IMR-90 (cell line): Measurements from ENCODE around the gene IGF1R. TPM values are rescaled to one million over a fixed set of nuclear protein-coding genes. Genes with fewer than 3 reads are reported as not detected.

Source experiments
- ATAC-seq: fragments of 200-7000 bp; cut with Tn5 transposase; 2 replicates; pipeline ENCODE4 v1.9.1; 2020; ENCODE audit warnings: low read depth, mild to moderate bottlenecking, moderate library complexity
- BruUV-seq: library from RNA; stranded (reverse); fragments of 400-500 nt; replicated peaks from 2 replicates; lab custom pipeline; 2021; lab: Mats Ljungman, UMichigan
- CTCF ChIA-PET: fragments of 300-600 bp; formaldehyde crosslinking; extraction: SDS; loops from one replicate; lab custom pipeline; 2021; ENCODE audit warnings: antibody characterized with exemption; lab: Yijun Ruan, JAX
- POLR2A ChIA-PET: fragments of 300-600 bp; sonication (Branson Sonifier 250); formaldehyde crosslinking; loops from one replicate; lab custom pipeline; 2022; ENCODE audit warnings: antibody characterized with exemption; ENCODE audit not compliant: unreplicated experiment; lab: Charles Lee
- DNase-seq: peaks from one replicate; pipeline ENCODE4 v3.0.0; 2013
- H2AFZ ChIP-seq: replicated peaks from 2 replicates; pipeline ENCODE3; 2013; ENCODE audit warnings: low read length, mild to moderate bottlenecking; ENCODE audit not compliant: poor library complexity
- H2AK5ac ChIP-seq: 2 replicates; pipeline ENCODE4 v1.6.1; 2013; ENCODE audit warnings: low read depth, low read length, inconsistent platforms
- H2AK9ac ChIP-seq: replicated peaks from 2 replicates; pipeline ENCODE3; 2013; ENCODE audit warnings: mild to moderate bottlenecking, low read depth, low read length, moderate library complexity; ENCODE audit not compliant: poor library complexity
- H2BK120ac ChIP-seq: 2 replicates; pipeline ENCODE4 v1.6.1; 2013; ENCODE audit warnings: low read depth, low read length, inconsistent platforms
- H2BK15ac ChIP-seq: 3 replicates; pipeline ENCODE4 v1.6.1; 2013; ENCODE audit warnings: low read depth, low read length, inconsistent platforms
- H2BK20ac ChIP-seq: 2 replicates; pipeline ENCODE4 v1.6.1; 2013; ENCODE audit warnings: low read depth, mild to moderate bottlenecking, inconsistent platforms, low read length, moderate library complexity
- H2BK5ac ChIP-seq: 2 replicates; pipeline ENCODE4 v1.6.1; 2013; ENCODE audit warnings: mild to moderate bottlenecking, low read depth, low read length, inconsistent platforms; ENCODE audit not compliant: poor library complexity, severe bottlenecking
- H3K14ac ChIP-seq: replicated peaks from 2 replicates; pipeline ENCODE4 v1.6.1; 2013; ENCODE audit warnings: low read depth, low read length, inconsistent platforms
- H3K18ac ChIP-seq: 2 replicates; pipeline ENCODE4 v1.6.1; 2013; ENCODE audit warnings: low read depth, low read length, control low read depth
- H3K23ac ChIP-seq: 2 replicates; pipeline ENCODE4 v1.6.1; 2013; ENCODE audit warnings: low read depth, low read length, inconsistent platforms
- H3K27ac ChIP-seq: 2 replicates; pipeline ENCODE4 v1.5.1; 2013; ENCODE audit warnings: mild to moderate bottlenecking, control low read depth, low read length; ENCODE audit not compliant: insufficient read depth
- H3K27me3 ChIP-seq: 2 replicates; pipeline ENCODE4 v1.6.1; 2013; ENCODE audit warnings: low read length; ENCODE audit not compliant: control insufficient read depth, insufficient read depth
- H3K36me3 ChIP-seq: 2 replicates; pipeline ENCODE4 v1.6.1; 2013; ENCODE audit warnings: low read length, mixed read lengths; ENCODE audit not compliant: control insufficient read depth, insufficient read depth
- H3K4ac ChIP-seq: 2 replicates; pipeline ENCODE4 v1.6.1; 2013; ENCODE audit warnings: low read depth, low read length, inconsistent platforms
- H3K4me1 ChIP-seq: 2 replicates; pipeline ENCODE4 v1.6.1; 2013; ENCODE audit warnings: low read length, mixed read lengths; ENCODE audit not compliant: control insufficient read depth, insufficient read depth
- H3K4me2 ChIP-seq: 2 replicates; pipeline ENCODE4 v1.6.1; 2013; ENCODE audit warnings: low read depth, mild to moderate bottlenecking, control low read depth, low read length, moderate library complexity
- H3K4me3 ChIP-seq: 2 replicates; pipeline ENCODE4 v1.5.1; 2013; ENCODE audit warnings: low read depth, mild to moderate bottlenecking, control low read depth, low read length, moderate library complexity; ENCODE audit not compliant: insufficient read depth
- H3K56ac ChIP-seq: 2 replicates; pipeline ENCODE4 v1.6.1; 2013; ENCODE audit warnings: low read length, inconsistent platforms; ENCODE audit not compliant: insufficient read depth; ENCODE audit errors: extremely low read depth
- H3K79me1 ChIP-seq, 2 experiments: 2 replicates each; pipeline ENCODE4 v1.6.1; 2013; ENCODE audit warnings: low read length in 2 of 2, inconsistent platforms in 1 of 2, low read depth in 1 of 2
- H3K9ac ChIP-seq: 2 replicates; pipeline ENCODE4 v1.6.1; 2013; ENCODE audit warnings: low read depth, low read length, control low read depth
- H3K9me1 ChIP-seq: 2 replicates; pipeline ENCODE4 v1.6.1; 2013; ENCODE audit warnings: low read length, inconsistent platforms; ENCODE audit not compliant: insufficient read depth
- H3K9me3 ChIP-seq: 2 replicates; pipeline ENCODE4 v1.6.1; 2013; ENCODE audit warnings: low read length; ENCODE audit not compliant: control insufficient read depth, insufficient read depth
- H4K20me1 ChIP-seq: 2 replicates; pipeline ENCODE4 v1.6.1; 2013; ENCODE audit warnings: low read length, inconsistent platforms; ENCODE audit not compliant: insufficient read depth
- H4K5ac ChIP-seq: 2 replicates; pipeline ENCODE4 v1.6.1; 2013; ENCODE audit warnings: mild to moderate bottlenecking, low read depth, low read length, control low read depth
- H4K8ac ChIP-seq, 2 experiments: 2 replicates each; pipeline ENCODE4 v1.6.1; 2013; ENCODE audit warnings: low read depth in 2 of 2, low read length in 2 of 2, control low read depth in 1 of 2, inconsistent platforms in 1 of 2
- H4K91ac ChIP-seq: 2 replicates; pipeline ENCODE4 v1.6.1; 2013; ENCODE audit warnings: low read depth, low read length, inconsistent platforms; ENCODE audit not compliant: insufficient read depth
- POLR2A ChIP-seq: IDR thresholded peaks from 2 replicates; pipeline ENCODE4 v1.6.1; 2012; ENCODE audit warnings: mild to moderate bottlenecking, low read depth, low read length
- USF2 ChIP-seq: fragments of 150-350 bp; IDR thresholded peaks from 2 replicates; pipeline ENCODE4 v1.6.1; 2017; ENCODE audit warnings: mild to moderate bottlenecking, antibody characterized with exemption, low read length, low read depth
- WGBS, 2 experiments: methylation state at CpG; one replicate each; pipeline versions ENCODE4 v1.1.5 to v1.1.7; 2013; ENCODE audit warnings: missing lambda C conversion rate in 2 of 2; ENCODE audit not compliant: insufficient read length in 1 of 2; ENCODE audit errors: extremely low coverage in 2 of 2; 5-methylcytosine and 5-hydroxymethylcytosine counted together
- dilution Hi-C: fragments of 300-500 bp; cut with HindIII; formaldehyde crosslinking; loops from one replicate; pipeline ENCODE4 v1.14.3; 2018; ENCODE audit warnings: low sequenced_read_pairs; ENCODE audit not compliant: unreplicated experiment
- in situ Hi-C: fragments of 300-500 bp; cut with MboI; formaldehyde crosslinking; loops from 3 replicates; pipeline ENCODE4 v1.14.3; 2019; ENCODE audit warnings: low sequenced_read_pairs, inconsistent platforms, mixed read lengths
- intact Hi-C: fragments of 100-400 bp; cut with micrococcal nuclease; formaldehyde crosslinking; loops from 2 replicates; pipeline ENCODE4 v1.10.0; 2022
- polyA plus RNA-seq, 3 experiments: library from polyadenylated mRNA; depleted of rRNA; stranded (reverse); fragments of >200 nt; gene quantifications; 2 replicates each; pipeline ENCODE4 v1.2.3, GENCODE V29; 2012; ENCODE audit warnings: low replicate concordance in 1 of 3
- total RNA-seq: library from RNA; depleted of rRNA; stranded (reverse); fragments of >200 nt; gene quantifications from 2 replicates; pipeline ENCODE4 v1.2.3, GENCODE V29; 2012

IGF1R gene
- total and polyA plus RNA-seq, 2 of the 4 experiments (the other 2 are of a cell fraction): 24.0 to 24.9 TPM

GRCh38 chr15:98874773-98875172 is 226.4 kb downstream of the IGF1R start:
- no TSS peak for BruUV-seq
- H2AFZ ChIP-seq: no peak overlapping the region
- H3K79me1 ChIP-seq: peaks cover 19 to 93% of the 10 kb centered on the region in 2 experiments
- no peaks in the 10 kb centered on the region for H3K27me3 ChIP-seq
- H3K56ac ChIP-seq: peak overlapping the region; percentile 75; the same call in 1 of the 2 replicates
- H2BK120ac ChIP-seq: peak overlapping the region; percentile 69
- peak overlapping the region; percentile 45 for H2AK9ac ChIP-seq
- ATAC-seq: no peak
- no peak for DNase-seq
- CTCF ChIA-PET: interaction anchor here (2.3 kb wide), 1 partner anchor 11 kb away, joined by 7 read pairs; no protein-coding TSS in a partner anchor
- peak overlapping the region; percentile 68 for H3K9ac ChIP-seq
- peak overlapping the region; percentile 82 for H3K23ac ChIP-seq
- peak overlapping the region; percentile 45; the same call in 2 of the 3 replicates for H2BK15ac ChIP-seq
- intact Hi-C loops (no loop called here), in situ Hi-C loops (no loop called here), dilution Hi-C loops (no loop called here)
- H4K5ac ChIP-seq: peak overlapping the region; percentile 47
- peak overlapping the region; percentile 57 for H3K14ac ChIP-seq
- WGBS, 2 experiments: no CpG with 5 or more reads among the region's 8 CpGs
- peak overlapping the region; percentile 80 for H3K4me2 ChIP-seq
- peak overlapping the region; percentile 84 for H3K27ac ChIP-seq
- no peaks in the 10 kb centered on the region for H3K9me3 ChIP-seq
- H4K8ac ChIP-seq: peak overlapping the region; percentile 8 to 84; a peak in 3 of 4 replicates
- peak overlapping the region; percentile 70 for H4K91ac ChIP-seq
- H3K36me3 ChIP-seq: no peaks in the 10 kb centered on the region
- H4K20me1 ChIP-seq: peaks cover 5% of the 10 kb centered on the region; the same call in 1 of the 2 replicates
- peak overlapping the region; percentile 46 for H2AK5ac ChIP-seq
- peak overlapping the region; percentile 91 for H3K4ac ChIP-seq
- H3K9me1 ChIP-seq: peaks cover 18% of the 10 kb centered on the region
- H2BK20ac ChIP-seq: peak overlapping the region; percentile 75
- H3K4me1 ChIP-seq: peaks cover 33% of the 10 kb centered on the region
- peak overlapping the region; percentile 86 for H3K18ac ChIP-seq
- no peak overlapping the region for H3K4me3 ChIP-seq
- TF ChIP-seq POLR2A: 0 out of 2 replicates have a peak, but pooled peaks have one; percentile 1
- TF ChIP-seq USF2: no peak
- peak overlapping the region; percentile 89 for H2BK5ac ChIP-seq
- POLR2A ChIA-PET: interaction anchor here (0.6 kb wide), 2 partner anchors 25 to 96 kb away, joined by 3 to 4 read pairs; no protein-coding TSS in a partner anchor
